Measurements from ENCODE around the gene FGF12. TPM values are rescaled to one million over a fixed set of nuclear protein-coding genes. Genes with fewer than 3 reads are reported as not detected.

Gene FGF12
- total and polyA plus RNA-seq, 2 experiments from 2014 or later = 6.0 to 14.3 TPM

GRCh38 chr3:192279664-192280063 is 447.7 kb downstream of the FGF12 start:
- H3K27ac Mint-ChIP-seq = 0 out of 2 replicates have a peak overlapping the region, but pooled peaks have one; percentile 26
- H4K20me1 ChIP-seq (replicated peaks; ENCODE audit: insufficient read depth) = no peaks in the 10 kb centered on the region
- peaks cover 4% of the 10 kb centered on the region; the same call in 1 of the 2 replicates for H3K9me2 ChIP-seq (ENCODE audit: insufficient read depth)

More at GRCh38 chr3:192279664-192280063, 447.7 kb downstream of the FGF12 start:
- TF ChIP-seq ETS1 (IDR thresholded peaks at IDR 0.05) = no peak
- no peak for TF ChIP-seq REST (IDR thresholded peaks at IDR 0.05; ENCODE audit: unreplicated experiment)
- no peak for TF ChIP-seq NANOG (IDR thresholded peaks at IDR 0.05; ENCODE audit: borderline replicate concordance)
- no peak for TF ChIP-seq ZNF114 (CRISPR knock-in tag; IDR thresholded peaks at IDR 0.05)
- TF ChIP-seq JUNB (IDR thresholded peaks at IDR 0.05; ENCODE audit: unreplicated experiment) = no peak
- no peak for TF ChIP-seq CTCF (conservative IDR thresholded peaks at IDR 0.05; ENCODE audit: low read depth in 2 of 2)
- no peak for TF ChIP-seq STAT1 (IDR thresholded peaks at IDR 0.05; ENCODE audit: unreplicated experiment)
- TF ChIP-seq EZH2phosphoT487 (IDR thresholded peaks at IDR 0.05; ENCODE audit: unreplicated experiment) = no peak
- no peak for TF ChIP-seq EZH2 (IDR thresholded peaks at IDR 0.05; ENCODE audit: low read depth, unreplicated experiment)
- TF ChIP-seq ZNF462 (CRISPR knock-in tag; IDR thresholded peaks at IDR 0.05) = no peak
- no peak for TF ChIP-seq ZNF331 (CRISPR knock-in tag; IDR thresholded peaks at IDR 0.05; ENCODE audit: low read depth)
- TF ChIP-seq CREB1 (CRISPR knock-in tag; IDR thresholded peaks at IDR 0.05; ENCODE audit: low read depth) = no peak
- no peak for TF ChIP-seq POLR2AphosphoS5 (IDR thresholded peaks at IDR 0.05; ENCODE audit: low read depth)
- Histone ChIP-seq H2AFZ (no peak overlapping the region), H3K79me2 (replicated peaks; ENCODE audit: insufficient read depth) (no peaks in the 10 kb centered on the region), H3K36me3 (ENCODE audit: insufficient read depth) (no peaks in the 10 kb centered on the region), H3K4me2 (no peak overlapping the region), H3K4me3 (no peak overlapping the region), H3F3A (replicated peaks; ENCODE audit: low read depth) (no peaks in the 10 kb centered on the region), H3K27me3 (ENCODE audit: insufficient read depth) (no peaks in the 10 kb centered on the region), H3K4me1 (ENCODE audit: insufficient read depth) (peaks cover 1% of the 10 kb centered on the region; the same call in 1 of the 2 replicates), H3K27ac (ENCODE audit: low read depth) (no peak overlapping the region)
- DNase-seq (ENCODE audit: low spot score) (no peak), ATAC-seq (no peak)
- no peaks in the 10 kb centered on the region for H3K36me3 Mint-ChIP-seq (ENCODE audit: low read depth)
- no peaks in the 10 kb centered on the region for H3K27me3 Mint-ChIP-seq (ENCODE audit: insufficient read depth, low read depth, poor library complexity)
- peaks cover 16% of the 10 kb centered on the region for H3K4me1 Mint-ChIP-seq
- no peaks in the 10 kb centered on the region; the same call in 2 of the 3 replicates for H3K9me3 Mint-ChIP-seq
- no peak overlapping the region for H3K4me3 Mint-ChIP-seq
